GDM1 (cell line): ENCODE measurements around the gene MCF2L.

Experiments
- DNase-seq: peaks from one replicate; lab custom pipeline; 2025; lab: John Stamatoyannopoulos, UW

MCF2L gene

DNA sequence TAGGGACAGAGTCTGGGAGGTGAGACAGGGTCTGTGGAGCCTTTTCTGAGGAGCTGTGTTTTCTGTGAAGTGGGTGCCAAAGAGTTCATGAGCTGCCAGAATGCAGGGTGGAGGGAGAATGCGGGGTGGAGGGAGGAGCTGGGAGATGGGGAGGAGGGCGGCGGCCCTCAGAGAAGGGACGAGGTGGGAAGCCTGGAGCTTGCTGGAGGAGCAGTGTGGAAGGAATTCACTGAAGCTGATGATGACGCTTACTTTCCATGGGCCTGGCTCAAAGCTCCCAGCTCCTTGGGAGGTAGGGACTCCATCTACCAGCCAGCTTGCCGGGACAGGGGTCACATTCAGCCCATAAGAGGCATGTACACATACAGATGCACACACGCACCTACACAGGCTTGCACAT, 62.5 kb downstream of the MCF2L start:
- DNase-seq = no peak

DNA sequence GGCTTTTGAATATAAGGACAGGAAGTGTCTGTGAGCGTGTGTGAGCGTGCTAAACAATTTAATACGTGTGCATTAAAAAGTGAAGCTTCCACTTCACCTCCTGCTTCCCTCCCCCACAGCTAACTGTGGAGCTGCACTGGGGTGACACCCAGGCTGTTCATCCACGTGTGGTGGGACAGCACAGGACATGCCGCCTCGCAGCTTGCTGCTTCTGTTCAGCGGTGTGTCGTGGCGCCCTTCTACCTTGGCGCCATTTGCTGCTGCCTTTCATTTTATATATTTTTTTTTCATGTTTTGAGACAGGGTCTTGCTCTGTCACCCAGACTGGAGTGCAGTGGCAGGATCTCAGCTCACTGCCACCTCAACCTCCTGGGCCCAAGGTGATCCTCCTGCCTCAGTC, 63.3 kb downstream of the MCF2L start:
- DNase-seq = no peak

DNA sequence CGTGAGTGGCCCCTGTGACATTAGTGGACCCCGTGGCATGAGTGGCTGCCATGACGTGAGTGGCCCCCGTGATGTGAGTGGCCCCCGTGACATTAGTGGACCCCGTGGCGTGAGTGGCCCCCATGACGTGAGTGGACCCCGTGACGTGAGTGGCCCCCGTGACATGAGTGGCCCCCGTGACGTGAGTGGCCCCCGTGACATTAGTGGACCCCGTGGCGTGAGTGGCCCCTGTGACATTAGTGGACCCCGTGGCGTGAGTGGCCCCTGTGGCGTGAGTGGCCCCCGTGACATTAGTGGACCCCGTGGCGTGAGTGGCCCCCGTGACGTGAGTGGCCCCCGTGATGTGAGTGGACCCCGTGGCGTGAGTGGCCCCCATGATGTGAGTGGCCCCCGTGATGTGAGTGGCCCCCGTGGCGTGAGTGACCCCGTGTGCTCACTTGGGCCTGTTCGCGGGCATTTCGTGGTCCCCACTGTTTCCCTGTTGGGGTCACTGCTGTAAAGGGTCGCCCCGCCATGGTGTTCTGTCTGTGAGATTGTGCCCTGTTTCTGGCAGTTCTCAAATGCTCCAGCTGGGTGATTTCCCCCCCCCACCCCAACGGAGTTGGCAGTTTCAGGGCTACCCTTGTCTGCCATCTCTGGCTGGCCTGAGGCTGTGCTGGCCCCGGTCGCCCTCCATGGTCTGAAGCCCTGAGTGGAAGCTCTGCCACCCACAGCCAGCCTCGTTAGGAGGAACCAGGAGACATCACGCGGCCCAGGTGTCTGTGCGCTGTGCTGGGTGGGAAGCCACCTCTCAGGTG, 64.2 kb downstream of the MCF2L start:
- DNase-seq = no peak

DNA sequence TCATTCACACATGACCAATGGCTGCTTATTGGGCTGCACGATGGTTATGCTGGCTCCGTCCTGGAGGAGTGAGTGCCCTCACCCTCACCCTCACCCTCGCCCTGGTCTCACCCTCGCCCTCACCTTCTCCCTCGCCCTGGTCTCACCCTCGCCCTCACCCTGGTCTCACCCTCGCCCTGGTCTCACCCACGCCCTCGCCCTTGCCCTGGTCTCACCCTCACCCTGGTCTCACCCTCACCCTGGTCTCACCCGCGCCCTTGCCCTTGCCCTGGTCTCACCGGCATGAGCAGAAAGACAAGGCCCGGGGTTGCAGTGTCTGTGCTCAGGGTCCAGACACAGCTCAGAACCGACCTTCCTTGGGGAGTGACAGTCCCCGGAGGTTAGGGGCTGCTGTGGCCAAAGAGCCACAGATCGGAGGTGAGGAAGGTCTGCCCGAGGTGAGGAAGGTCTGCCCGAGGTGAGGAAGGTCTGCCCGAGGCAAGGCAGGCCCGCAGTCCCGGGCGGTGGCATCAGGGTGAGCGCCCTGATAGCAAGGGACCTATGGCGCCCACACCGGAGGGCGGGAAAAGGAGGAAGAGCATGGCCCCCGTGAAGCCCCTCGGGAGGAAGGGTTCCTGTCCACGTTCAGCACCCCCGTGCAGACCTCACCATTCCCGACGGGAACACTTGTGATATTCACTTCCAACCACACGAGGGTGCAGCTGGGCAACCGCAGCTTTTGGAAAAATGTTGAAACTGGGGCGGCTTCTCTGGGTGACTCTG, 65.6 kb downstream of the MCF2L start:
- DNase-seq = no peak

DNA sequence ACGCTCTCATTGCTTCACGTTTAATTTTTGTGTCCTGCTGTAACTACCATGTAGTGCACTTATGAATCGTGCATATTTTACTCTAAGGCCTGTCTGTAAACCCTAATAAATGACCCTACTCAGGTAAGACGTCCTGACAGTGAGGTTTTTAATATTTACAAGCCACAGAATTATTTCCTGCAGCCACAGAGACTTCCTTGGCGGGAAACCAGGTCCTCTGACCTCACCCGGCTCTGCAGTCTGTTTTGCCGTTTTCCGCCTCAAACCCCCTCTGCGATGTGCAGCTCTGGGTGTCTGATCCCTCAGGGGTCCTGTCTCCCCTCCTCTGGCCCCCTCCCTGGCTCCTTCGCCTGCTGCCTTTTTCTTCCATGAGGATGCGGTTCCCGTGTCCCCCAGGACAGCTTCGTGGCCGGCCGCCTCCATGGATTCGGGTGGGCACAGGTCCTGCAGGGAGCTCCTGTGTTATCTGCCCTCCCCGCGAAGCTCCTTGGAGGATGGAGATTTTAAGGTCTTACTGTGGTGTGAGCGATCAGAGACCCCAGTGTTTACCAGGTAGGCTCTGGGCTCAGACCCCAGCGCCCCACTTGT, 66.3 kb downstream of the MCF2L start:
- DNase-seq = no peak

DNA sequence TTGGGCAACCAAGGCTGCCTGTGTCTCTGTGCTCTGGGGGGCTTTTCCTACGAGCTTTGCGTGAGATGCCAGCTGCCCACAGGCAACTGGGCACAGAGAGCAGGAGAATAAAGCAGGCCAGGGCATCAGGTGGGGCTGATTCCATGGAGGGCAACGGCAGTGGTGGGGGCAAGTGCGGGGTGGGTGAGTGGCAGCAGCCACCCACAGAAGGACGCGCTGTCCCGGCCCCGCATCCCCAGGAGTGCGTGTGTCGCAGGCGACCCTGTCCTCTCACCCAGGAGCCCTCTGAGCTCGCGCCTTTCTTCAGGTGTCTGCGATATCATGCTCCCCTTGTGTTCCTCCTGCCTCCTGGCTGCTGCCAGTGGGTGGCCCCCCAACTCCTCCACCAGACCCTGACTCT, 67.4 kb downstream of the MCF2L start:
- DNase-seq = no peak

DNA sequence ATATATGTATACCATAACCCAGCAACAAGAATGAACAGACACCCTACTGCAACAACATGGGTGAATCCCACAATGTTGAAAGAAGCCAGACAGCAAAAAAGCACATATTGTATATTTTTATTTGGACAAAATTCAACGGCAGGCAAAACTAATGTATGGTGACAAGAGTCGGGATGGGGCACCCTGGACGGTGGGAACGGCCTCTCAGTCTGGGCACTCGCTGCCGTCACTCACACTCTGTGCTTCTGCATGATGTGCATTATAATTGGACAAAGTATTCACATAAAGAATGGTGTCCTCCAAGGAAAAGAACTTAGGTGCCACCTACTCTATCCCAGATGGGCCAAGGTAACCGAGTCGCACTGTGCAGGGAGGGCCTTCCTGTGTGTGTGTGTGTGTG, 71.0 kb downstream of the MCF2L start:
- DNase-seq = no peak

DNA sequence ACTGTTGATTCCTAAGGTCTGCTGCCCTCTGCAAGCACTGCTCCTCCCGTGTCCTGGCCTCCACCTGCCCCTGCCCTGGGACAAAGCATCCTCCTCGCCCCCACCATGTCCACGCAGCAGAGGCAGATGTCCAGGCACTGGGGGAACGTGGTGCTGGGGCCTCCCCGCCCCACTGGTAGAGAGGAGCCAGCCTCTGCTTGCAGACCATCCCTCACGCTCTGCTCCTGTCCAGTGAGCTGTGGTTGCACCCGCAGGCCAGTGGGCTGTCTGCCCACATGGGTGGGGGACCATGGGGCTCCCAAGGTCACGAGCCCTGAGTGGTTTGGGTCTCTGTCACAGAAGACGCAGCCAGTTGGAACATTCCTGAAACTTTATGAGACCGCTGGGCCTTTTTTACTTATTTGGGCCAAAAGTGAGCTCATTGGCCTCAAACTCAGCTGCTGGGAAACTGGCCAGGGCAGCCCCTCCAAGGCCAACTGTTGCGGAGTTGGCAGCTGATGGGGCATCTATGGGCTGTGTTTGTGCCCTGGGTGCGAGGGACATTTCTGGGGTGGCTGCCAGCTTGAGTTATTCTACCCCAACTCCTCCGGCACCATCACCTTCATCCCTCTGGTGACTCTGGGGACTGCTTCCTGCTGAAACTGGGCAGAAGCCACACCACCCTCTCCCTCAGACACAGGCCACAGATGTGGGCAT, 71.7 kb downstream of the MCF2L start:
- no peak for DNase-seq

DNA sequence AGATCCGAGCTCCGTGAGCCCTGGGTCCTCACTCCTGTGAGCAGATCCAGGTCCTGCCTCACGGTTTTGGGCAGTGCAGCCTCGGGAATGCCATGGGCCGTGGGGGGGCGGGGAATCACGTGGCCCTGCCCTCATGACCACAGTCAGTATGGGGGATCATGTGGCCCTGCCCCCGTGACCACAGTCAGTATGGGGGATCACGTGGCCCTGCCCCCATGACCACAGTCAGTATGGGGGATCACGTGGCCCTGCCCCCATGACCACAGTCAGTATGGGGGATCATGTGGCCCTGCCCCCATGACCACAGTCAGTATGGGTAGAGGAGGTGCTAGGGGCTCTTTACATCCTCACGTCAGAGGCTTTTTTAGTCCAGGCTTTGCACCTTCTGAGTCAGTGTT, 72.3 kb downstream of the MCF2L start:
- DNase-seq = no peak

DNA sequence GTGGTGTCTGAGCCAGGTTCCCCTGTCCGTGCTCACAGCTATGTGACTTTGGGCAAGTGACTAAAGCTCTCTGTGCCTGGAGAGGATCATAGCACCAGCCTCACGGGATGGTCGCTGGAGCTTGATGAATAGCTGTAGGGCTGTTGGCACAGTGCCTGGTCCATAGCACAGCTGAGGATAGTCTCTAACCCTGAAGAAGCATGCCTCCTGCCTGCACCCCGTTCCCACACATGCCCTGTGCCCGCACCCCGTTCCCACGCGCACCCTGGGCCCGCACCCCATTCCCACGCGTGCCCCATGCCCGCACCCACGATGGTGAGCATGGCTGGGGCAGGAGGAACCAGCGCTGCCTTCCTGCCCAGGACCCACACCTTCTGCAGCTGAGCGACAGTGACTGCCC, 72.9 kb downstream of the MCF2L start:
- no peak for DNase-seq

DNA sequence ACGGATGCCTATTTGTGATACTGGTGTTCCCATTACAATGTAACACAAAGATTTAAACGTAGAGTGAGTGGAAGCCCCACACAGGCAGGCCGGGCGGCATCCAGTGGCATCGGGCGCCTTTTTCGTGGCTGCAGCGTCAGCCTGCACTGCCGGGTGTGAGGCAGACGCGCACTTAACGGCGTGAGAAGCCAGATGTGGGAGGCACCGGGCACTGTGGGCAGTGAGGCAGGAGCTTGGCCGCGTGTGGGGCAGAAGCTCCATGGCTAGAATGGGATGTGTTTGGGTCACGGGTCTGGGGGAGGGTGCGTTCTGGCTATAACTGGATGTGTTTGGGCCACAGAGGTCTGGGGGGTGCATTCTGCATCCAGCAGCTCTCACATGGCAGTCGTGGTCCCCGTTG, 73.4 kb downstream of the MCF2L start:
- no peak for DNase-seq

DNA sequence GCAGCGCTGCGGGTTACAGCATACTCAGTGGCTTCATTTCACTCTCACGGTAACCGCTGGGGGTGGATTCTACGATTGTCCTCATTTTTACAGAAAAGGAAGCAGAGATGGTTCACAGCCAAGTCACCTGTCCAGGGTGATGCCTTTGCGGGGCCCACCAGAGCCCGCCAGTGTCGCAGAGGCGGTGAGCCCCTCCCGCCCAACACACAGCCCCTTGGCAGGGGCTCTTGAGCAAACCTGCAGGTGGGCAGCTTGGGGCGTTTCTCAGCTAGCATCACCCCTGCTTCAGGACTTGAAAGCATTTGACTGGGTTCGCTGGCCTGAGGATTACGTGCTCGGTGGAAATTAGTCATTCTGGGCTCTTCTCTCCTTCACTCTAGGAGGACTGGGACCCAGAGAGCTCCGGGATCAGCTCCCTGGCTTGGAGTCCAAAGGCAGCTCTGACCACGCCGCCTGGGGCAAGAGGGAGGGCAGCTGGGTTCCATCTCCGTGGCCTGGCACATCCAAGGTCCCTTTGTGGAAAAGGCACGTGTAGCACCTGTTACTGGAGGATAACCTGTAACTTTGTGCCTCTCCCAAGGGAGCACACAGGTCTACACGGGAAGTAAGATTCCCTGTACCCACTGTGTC, 74.1 kb downstream of the MCF2L start:
- DNase-seq = no peak

DNA sequence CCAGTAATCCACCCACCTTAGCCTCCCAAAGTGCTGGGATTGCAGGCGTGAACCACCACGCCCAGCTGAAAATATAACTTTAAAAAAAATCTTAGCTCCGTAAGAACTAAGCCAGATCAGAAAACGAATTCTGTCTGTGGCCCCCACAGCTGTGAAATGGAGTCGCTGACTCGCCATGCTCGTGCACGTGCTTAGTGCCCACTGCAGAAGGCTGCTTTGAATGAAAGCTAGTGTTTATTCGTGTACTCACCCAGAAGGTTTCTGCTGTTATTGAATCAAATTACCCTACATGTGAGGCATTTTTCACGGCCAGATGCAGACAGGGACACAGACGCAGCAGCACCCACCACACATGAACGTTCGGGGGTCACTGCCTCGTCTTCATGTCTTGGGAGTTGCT, 74.9 kb downstream of the MCF2L start:
- DNase-seq = no peak

DNA sequence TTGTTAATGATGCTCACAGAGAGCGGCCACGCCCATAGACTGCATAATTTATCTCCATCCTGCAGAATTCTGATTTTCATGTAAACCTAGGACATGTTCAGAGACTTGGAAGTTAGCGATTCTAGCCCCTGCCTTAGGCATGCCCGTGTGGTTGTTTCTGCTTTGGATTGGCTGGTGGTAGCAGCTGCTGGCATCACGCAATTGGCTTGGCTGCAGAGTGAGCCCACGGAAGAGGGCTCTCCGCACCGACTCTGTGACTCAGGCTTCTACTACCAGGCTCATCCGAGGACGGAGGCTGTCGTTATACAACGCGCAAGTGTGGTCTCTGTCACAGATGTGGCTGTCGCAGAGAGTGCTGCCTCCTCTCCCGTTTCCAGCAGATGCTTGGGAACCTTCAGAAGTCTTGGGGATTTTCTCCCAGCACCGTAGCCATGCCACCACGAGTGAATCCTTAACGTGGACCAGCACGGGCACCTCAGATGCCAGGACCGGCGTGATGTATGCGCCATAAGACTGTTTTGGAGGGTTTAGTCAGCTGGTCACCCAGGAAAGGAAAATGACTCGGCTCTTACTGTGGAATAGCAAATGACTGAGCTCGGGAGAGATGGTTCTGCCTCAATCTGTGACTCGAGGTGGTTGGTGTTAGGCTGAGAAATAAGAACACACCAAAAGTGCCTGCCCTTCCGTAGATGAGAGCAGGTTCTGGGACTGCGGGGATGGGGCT, 75.5 kb downstream of the MCF2L start:
- no peak for DNase-seq

DNA sequence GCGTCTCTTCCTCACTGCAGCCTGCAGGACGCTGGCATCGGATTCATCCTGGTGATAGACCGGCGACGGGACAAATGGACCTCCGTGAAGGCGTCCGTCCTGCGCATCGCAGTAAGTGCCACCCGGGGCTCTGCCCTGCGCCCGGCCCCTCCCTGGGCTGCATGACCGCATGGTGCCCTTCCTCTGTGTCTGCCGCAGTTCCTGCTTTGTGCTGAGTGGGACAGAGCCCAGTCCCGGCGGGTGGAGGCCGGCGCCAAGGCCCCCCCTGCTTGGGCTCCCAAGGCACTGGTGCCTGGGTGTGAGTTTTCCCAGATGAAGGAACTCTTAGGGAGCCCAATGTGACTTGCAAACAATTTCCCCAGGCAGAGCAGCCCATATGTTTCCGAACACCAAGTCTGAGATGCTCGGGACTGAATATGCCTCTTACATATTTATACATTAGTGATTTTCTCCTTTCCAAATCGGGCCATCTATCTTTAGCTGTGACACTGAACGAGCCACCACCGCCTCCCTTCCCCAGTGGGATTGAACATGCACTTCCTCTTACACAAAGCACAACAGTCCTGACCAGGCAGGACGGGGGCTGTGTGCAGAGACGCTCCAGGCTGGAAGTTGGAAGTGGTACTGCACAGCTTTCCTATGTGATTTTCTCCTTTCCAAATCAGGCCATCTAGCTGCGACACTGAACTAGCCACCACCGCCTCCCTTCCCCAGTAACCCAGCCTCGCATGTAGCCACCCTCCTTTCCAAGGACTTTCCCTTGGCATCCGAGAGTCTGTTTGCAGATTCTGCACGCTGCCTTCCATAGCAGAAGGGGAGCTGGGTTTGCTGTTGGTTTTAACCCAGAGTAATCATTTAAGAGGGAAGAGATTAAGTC, 76.5 kb downstream of the MCF2L start:
- DNase-seq = no peak

DNA sequence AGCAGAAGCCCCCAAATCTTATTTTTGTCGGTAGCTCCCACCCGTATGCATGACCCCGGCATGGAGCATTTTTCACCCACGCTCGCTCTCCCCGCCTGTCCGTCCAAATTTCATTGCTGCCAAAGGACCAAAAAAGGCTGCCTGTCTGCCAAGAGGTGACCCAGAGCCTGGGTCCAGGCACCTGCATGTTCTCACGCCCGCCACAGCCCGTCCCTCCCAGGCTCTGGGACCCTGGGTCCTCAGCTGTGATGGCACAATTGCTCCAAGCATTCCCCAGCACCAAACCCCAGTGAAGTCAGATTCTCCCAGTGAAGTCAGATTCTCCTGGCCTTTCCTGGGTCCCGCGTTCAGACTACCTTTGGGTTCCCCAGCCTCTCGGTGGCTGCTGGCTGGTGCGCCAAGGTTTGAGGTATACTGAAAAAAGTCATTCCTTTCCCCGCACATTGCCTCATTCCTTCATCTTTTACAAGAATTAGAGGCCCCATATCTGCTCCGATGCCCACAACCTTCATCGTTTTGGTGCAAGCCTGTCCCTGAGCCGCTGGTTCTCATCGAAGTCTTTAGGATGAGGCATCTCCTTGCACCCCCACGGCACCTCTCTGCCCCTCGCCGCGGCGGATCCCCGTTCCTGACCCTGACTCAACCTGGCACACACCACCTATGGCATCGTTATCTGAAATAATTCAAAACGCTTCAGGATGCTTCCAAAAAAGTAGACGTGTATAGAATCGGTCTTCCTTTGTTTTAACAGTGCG, 77.3 kb downstream of the MCF2L start:
- DNase-seq = no peak

DNA sequence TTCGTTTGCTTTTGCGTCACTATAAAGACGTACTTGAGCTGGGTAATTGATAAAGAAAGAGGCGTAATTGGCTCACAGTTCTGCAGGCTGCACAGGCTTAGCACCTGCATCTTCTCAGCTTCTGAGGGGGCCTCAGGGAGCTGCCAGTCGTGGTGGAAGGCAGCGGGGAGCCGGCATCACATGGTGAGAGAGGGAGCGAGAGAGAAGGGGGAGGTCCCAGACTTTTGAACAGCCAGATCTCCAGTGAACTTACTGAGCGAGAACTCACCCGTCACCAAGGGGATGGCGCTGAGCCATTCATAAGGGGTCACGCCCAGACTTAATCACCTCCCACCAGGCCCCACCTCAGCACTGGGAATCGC, 77.8 kb downstream of the MCF2L start:
- DNase-seq = no peak

DNA sequence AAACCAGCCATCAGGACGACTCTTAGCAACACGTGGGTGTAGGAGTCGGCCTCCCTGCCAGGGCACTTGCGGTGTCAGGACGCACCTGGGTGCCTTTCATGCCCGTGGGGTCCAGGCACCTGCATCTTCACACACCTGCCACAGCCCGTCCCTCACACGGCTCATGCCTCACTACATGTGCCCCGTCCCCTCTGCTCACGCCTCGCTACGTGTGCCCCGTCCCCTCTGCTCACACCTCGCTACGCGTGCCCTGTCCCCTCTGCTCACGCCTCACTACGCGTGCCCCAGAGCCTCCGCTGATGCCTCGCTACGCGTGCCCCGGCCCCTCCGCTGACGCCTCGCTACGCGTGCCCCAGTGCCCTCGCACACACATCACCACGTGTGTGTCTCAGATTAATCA, 78.6 kb downstream of the MCF2L start:
- no peak for DNase-seq

DNA sequence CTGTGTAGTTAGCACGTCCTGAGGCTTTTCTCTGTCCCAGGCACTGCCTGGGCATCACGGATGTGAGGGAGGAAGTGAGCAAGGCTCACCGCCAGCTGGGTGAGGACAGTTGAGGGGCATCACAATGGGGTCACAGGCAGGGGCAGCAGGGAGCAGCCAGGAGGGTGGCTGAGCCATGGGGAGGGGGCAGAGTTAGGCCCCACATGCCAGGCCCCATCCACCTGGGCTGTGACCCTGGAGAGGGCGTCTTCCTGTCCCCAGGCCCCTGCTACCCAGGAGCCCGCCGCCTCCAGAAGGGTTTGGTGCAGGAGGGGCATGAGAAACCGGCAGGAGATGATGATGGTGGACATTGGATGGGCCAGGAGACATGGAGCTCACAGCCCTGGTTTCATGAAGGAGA, 79.8 kb downstream of the MCF2L start:
- no peak for DNase-seq

DNA sequence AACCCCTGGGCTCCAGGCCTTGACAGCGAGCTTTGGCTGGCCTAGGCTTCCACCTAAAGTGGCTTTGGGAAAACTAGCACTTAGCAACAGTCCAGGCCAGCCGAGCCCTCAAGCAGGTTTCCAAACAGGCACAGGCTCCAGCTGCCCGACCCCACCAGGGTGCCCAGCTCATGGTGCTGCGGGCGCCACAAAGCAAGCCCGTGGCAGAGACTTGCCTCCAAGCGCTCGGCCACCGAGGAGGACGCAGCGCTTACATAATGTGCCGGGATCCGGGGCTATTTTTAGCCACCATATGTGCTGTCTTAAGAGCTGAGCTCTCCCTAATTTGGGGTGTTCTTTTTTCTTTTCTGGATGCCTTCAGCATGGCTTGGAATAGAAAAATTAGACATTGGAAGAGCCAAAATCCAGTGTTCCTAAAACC, 80.5 kb downstream of the MCF2L start:
- no peak for DNase-seq
